ENCODE measurements around the gene ATP2A1. TPM values are rescaled to one million over a fixed set of nuclear protein-coding genes. Genes with fewer than 3 reads are reported as not detected.

The ATP2A1 gene
- total and polyA plus RNA-seq, 2 of the 13 experiments (the other 11 are each of a cell fraction or from before 2014, with no cell fraction given): 3.2 to 12.5 TPM

GRCh38 chr16:28866454-28866804 is 11.9 kb upstream of the ATP2A1 start (continued):
- no peak; the same call in 1 of the 2 replicates for TF ChIP-seq ZBTB33 (CRISPR knock-in tag; IDR thresholded peaks at IDR 0.05)
- TF ChIP-seq U2AF2 (IDR thresholded peaks at IDR 0.05; ENCODE audit: low read depth, low read length): no peak
- TF ChIP-seq ZNF333 (CRISPR knock-in tag; IDR thresholded peaks at IDR 0.05; ENCODE audit: borderline replicate concordance): no peak
- TF ChIP-seq RARA (CRISPR knock-in tag; IDR thresholded peaks at IDR 0.05): no peak
- TF ChIP-seq PLSCR1 (CRISPR knock-in tag; IDR thresholded peaks at IDR 0.05; ENCODE audit: borderline replicate concordance): no peak
- TF ChIP-seq ZNF672 (CRISPR knock-in tag; IDR thresholded peaks at IDR 0.05): no peak
- no peak for TF ChIP-seq ZBTB14 (CRISPR knock-in tag; IDR thresholded peaks at IDR 0.05)
- no peak for TF ChIP-seq ZC3H13 (CRISPR knock-in tag; IDR thresholded peaks at IDR 0.05)
- TF ChIP-seq KDM6A (CRISPR knock-in tag; IDR thresholded peaks at IDR 0.05; ENCODE audit: low read depth): no peak; the same call in 1 of the 2 replicates
- TF ChIP-seq KLF15 (CRISPR knock-in tag; IDR thresholded peaks at IDR 0.05; ENCODE audit: borderline replicate concordance): no peak
- TF ChIP-seq HDAC1 (CRISPR knock-in tag; IDR thresholded peaks at IDR 0.05): no peak; the same call in 1 of the 2 replicates
- no peak for TF ChIP-seq ZFP41 (CRISPR knock-in tag; IDR thresholded peaks at IDR 0.05; ENCODE audit: borderline replicate concordance)
- no peak for TF ChIP-seq RAD21 (CRISPR knock-in tag; IDR thresholded peaks at IDR 0.05)
- TF ChIP-seq TP53 (CRISPR knock-in tag; conservative IDR thresholded peaks at IDR 0.05): no peak
- TF ChIP-seq GATA4 (IDR thresholded peaks at IDR 0.05; ENCODE audit: borderline replicate concordance, low read depth): no peak
- no peak for TF ChIP-seq ZBTB21 (CRISPR knock-in tag; IDR thresholded peaks at IDR 0.05)
- no peak for TF ChIP-seq RBAK (CRISPR knock-in tag; IDR thresholded peaks at IDR 0.05)
- no peak for TF ChIP-seq ZKSCAN5 (CRISPR knock-in tag; IDR thresholded peaks at IDR 0.05)
- no peak for TF ChIP-seq KAT2B (IDR thresholded peaks at IDR 0.05; ENCODE audit: borderline replicate concordance, low read depth, low read length)
- TF ChIP-seq ZBED4 (CRISPR knock-in tag; IDR thresholded peaks at IDR 0.05; ENCODE audit: borderline replicate concordance): no peak
- TF ChIP-seq KMT2A (CRISPR knock-in tag; IDR thresholded peaks at IDR 0.05): no peak
- TF ChIP-seq ARID3A (IDR thresholded peaks at IDR 0.05; ENCODE audit: low read depth, low read length): no peak
- TF ChIP-seq ZFP36L1 (CRISPR knock-in tag; IDR thresholded peaks at IDR 0.05): no peak

Measured in HepG2 (cell line).